PC-9 (cell line): ENCODE data around the gene ZNF319.

Experiments
- CTCF ChIP-seq: fragments of 200-600 bp; sonication (generic); conservative IDR thresholded peaks from 2 replicates; pipeline ENCODE4 v1.6.1; 2017; ENCODE audit warnings: mixed run types, antibody characterized with exemption, mild to moderate bottlenecking, moderate library complexity
- EZH2 ChIP-seq: fragments of 200-600 bp; sonication (generic); IDR thresholded peaks from 2 replicates; pipeline ENCODE4 v1.8.0; 2017; ENCODE audit warnings: antibody characterized with exemption, low read depth

DNA sequence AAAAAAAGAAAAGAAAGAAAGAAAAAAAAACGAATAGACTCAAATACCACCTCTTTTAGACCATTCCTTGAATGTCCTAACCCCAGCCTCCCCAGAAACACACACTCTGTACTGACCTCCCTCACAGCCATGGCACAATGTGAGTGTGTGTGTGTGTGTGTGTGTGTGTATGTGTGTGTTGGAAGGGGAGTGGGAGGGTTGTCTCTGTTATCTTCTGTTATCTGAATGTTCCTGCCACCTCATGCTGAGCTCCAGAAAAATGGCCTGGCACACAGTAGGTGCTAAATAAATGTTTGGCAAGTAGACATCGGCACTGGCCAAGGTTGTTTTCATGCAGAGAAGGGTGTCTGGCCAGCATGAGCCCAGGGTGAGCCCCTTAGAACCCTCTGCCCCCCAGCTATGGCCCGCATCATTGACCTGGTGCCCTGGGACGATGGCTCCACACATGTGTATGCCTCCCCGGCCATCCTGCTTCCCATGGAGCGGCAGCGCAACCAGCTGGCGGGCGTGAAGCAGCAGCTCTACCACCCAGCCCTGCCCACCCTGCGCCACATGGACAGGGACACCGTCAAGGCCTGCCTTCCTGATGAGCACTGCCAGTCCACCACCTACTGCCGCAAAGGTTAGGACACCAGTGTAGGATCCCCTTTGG lies 22.9 kb downstream of the ZNF319 start:
- no peak for TF ChIP-seq CTCF
- no peak for TF ChIP-seq EZH2
